ENCODE measurements around the gene DCST2. TPM values are rescaled to one million over a fixed set of nuclear protein-coding genes. Genes with fewer than 3 reads are reported as not detected.

DCST2 gene
- total and polyA plus RNA-seq, 10 of the 15 experiments (the other 5 are each of a cell fraction or from before 2014, with no cell fraction given): 0.33 to 0.41 (median 0.36) TPM; not detected in 7

GRCh38 chr1:155061381-155062150, 28.0 kb upstream of the DCST2 start (continued):
- TF ChIP-seq, protein P1, sequence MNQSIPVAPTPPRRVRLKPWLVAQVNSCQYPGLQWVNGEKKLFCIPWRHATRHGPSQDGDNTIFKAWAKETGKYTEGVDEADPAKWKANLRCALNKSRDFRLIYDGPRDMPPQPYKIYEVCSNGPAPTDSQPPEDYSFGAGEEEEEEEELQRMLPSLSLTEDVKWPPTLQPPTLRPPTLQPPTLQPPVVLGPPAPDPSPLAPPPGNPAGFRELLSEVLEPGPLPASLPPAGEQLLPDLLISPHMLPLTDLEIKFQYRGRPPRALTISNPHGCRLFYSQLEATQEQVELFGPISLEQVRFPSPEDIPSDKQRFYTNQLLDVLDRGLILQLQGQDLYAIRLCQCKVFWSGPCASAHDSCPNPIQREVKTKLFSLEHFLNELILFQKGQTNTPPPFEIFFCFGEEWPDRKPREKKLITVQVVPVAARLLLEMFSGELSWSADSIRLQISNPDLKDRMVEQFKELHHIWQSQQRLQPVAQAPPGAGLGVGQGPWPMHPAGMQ (IDR thresholded peaks at IDR 0.05; ENCODE audit: borderline replicate concordance): no peak
- TF ChIP-seq, protein P2, sequence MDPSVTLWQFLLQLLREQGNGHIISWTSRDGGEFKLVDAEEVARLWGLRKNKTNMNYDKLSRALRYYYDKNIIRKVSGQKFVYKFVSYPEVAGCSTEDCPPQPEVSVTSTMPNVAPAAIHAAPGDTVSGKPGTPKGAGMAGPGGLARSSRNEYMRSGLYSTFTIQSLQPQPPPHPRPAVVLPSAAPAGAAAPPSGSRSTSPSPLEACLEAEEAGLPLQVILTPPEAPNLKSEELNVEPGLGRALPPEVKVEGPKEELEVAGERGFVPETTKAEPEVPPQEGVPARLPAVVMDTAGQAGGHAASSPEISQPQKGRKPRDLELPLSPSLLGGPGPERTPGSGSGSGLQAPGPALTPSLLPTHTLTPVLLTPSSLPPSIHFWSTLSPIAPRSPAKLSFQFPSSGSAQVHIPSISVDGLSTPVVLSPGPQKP (IDR thresholded peaks at IDR 0.05; ENCODE audit: low read depth, low read length): no peak
- TF ChIP-seq CREB1 (IDR thresholded peaks at IDR 0.05; ENCODE audit: low read depth) (no peak), ZNF217 (IDR thresholded peaks at IDR 0.05) (no peak), BHLHE40 (IDR thresholded peaks at IDR 0.05; ENCODE audit: borderline replicate concordance in 1 of 2, low read depth in 2 of 2, low read length in 1 of 2) (peak; percentile 43 to 58; a peak in 2 of 4 replicates), EED (IDR thresholded peaks at IDR 0.05; ENCODE audit: low read depth) (no peak), STAT3 (IDR thresholded peaks at IDR 0.05; ENCODE audit: low read depth, low read length) (no peak), RFX5 (IDR thresholded peaks at IDR 0.05; ENCODE audit: low read depth, low read length) (no peak), JUNB (IDR thresholded peaks at IDR 0.05) (no peak), RUNX3 (IDR thresholded peaks at IDR 0.05; ENCODE audit: low read length) (peak; percentile 95), TARDBP (IDR thresholded peaks at IDR 0.05; ENCODE audit: borderline replicate concordance) (no peak), FOXM1 (IDR thresholded peaks at IDR 0.05; ENCODE audit: low read depth, low read length) (no peak), CHD4 (IDR thresholded peaks at IDR 0.05) (no peak), ZBTB4 (CRISPR knock-in tag; IDR thresholded peaks at IDR 0.05) (no peak), SREBF2 (IDR thresholded peaks at IDR 0.05; ENCODE audit: low read length) (no peak), WRNIP1 (IDR thresholded peaks at IDR 0.05; ENCODE audit: borderline replicate concordance, low read depth, low read length) (no peak), SMAD5 (IDR thresholded peaks at IDR 0.05; ENCODE audit: low read depth) (no peak), ZNF622 (IDR thresholded peaks at IDR 0.05) (no peak), MAX (IDR thresholded peaks at IDR 0.05; ENCODE audit: low read depth, low read length) (no peak; the same call in 1 of the 2 replicates)
- TF ChIP-seq, protein P3, sequence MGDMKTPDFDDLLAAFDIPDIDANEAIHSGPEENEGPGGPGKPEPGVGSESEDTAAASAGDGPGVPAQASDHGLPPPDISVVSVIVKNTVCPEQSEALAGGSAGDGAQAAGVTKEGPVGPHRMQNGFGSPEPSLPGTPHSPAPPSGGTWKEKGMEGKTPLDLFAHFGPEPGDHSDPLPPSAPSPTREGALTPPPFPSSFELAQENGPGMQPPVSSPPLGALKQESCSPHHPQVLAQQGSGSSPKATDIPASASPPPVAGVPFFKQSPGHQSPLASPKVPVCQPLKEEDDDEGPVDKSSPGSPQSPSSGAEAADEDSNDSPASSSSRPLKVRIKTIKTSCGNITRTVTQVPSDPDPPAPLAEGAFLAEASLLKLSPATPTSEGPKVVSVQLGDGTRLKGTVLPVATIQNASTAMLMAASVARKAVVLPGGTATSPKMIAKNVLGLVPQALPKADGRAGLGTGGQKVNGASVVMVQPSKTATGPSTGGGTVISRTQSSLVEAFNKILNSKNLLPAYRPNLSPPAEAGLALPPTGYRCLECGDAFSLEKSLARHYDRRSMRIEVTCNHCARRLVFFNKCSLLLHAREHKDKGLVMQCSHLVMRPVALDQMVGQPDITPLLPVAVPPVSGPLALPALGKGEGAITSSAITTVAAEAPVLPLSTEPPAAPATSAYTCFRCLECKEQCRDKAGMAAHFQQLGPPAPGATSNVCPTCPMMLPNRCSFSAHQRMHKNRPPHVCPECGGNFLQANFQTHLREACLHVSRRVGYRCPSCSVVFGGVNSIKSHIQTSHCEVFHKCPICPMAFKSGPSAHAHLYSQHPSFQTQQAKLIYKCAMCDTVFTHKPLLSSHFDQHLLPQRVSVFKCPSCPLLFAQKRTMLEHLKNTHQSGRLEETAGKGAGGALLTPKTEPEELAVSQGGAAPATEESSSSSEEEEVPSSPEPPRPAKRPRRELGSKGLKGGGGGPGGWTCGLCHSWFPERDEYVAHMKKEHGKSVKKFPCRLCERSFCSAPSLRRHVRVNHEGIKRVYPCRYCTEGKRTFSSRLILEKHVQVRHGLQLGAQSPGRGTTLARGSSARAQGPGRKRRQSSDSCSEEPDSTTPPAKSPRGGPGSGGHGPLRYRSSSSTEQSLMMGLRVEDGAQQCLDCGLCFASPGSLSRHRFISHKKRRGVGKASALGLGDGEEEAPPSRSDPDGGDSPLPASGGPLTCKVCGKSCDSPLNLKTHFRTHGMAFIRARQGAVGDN (IDR thresholded peaks at IDR 0.05): no peak
